ENCODE results near the gene CBLC. TPM values are rescaled to one million over a fixed set of nuclear protein-coding genes. Genes with fewer than 3 reads are reported as not detected.

The CBLC gene
- total RNA-seq, 2 donors from 2014 or later: 18.5 to 23.6 TPM

DNA sequence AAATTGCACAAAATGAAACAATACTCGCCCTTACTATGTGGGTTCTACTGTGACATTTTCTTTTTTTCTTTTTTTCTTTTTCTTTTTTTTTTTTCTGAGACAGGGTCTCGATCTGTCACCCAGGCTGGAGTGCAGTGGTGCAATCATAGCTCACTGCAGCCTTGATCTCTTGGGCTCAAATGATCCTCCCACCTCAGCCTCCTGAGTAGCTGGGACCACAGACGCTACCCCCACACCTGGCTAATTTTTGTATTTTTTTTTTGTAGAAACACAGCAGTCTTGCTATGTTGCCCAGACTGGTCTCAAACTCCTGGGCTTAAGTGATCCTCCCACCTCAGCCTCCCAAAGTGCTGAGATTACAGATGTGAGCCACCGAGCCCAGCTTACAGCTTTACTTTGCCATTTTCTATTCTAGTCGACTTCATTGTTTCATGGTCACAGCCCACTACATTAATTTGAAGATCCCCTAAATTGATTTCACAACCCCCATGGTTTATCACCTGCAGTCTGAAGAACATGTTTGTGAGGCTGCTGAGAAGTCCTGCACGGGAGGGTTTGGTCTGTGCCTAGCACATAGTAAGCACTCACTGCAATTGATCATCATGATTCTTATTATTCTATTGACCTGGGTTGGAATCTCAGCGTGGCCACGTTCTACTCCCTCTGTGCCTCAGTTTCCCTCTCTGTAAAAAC is 25.4 kb upstream of the CBLC start:
- no peak for DNase-seq
- Histone ChIP-seq H3K4me1 (peaks cover 86% of the 10 kb centered on the region), H3K9me3 (no peaks in the 10 kb centered on the region), H3K4me3 (no peak overlapping the region), H3K27me3 (no peaks in the 10 kb centered on the region), H3K36me3 (replicated peaks in 1 of 2; ENCODE audit: insufficient read depth in 1 of 2, low read depth in 2 of 2) (peaks cover 0 to 2% of the 10 kb centered on the region in 2 donors), H3K27ac (peak overlapping the region; percentile 87 to 98 (median 94))
- TF ChIP-seq, protein P1, sequence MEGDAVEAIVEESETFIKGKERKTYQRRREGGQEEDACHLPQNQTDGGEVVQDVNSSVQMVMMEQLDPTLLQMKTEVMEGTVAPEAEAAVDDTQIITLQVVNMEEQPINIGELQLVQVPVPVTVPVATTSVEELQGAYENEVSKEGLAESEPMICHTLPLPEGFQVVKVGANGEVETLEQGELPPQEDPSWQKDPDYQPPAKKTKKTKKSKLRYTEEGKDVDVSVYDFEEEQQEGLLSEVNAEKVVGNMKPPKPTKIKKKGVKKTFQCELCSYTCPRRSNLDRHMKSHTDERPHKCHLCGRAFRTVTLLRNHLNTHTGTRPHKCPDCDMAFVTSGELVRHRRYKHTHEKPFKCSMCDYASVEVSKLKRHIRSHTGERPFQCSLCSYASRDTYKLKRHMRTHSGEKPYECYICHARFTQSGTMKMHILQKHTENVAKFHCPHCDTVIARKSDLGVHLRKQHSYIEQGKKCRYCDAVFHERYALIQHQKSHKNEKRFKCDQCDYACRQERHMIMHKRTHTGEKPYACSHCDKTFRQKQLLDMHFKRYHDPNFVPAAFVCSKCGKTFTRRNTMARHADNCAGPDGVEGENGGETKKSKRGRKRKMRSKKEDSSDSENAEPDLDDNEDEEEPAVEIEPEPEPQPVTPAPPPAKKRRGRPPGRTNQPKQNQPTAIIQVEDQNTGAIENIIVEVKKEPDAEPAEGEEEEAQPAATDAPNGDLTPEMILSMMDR (IDR thresholded peaks at IDR 0.05): no peak
- no peak for TF ChIP-seq POLR2A (IDR thresholded peaks at IDR 0.05)
- ATAC-seq: no peak
- intact Hi-C loops (cut with DNase I): no loop called here
- WGBS, 2 donors: 52 to 58% methylated on average over 8 of the region's 8 CpGs

DNA sequence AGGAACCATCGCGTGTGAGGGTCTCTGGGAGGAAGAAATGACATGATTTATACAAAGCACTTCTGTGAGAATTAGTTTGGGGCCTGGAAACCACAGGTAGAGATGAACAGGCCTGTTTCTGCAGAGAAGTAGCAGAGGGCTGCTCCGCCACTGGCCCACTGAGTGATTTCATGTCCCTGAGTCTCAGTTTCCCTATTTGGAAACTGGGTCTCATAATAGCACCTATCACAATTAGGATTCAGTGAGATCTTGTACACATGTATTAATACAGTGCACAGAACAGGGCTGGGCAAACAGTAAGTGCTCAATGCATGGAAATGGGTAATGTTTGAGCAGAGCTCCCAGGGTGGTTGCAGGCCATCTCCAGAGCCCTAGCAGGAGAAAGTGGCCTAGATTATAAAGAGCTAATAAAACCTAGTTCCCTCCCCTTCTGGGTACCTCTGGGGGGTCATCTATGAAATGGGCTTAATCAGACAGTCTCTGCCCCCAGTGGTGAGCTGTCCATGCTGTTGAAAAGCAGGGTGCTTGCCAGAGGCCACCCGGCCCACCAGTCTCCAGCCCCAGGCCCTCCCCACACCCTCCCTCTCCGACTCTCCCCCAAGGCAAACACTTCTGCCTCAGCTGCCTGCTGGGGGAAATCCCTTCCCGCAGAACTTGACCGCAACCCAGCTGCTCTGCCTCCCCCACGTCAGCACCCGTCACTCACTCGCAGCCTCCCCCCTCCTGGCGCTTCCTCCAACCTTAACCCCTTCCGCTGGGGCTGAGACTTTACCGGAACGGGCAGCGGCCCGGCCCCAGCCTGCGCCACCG is 24.7 kb upstream of the CBLC start:
- Histone ChIP-seq H3K4me1 (peaks cover 79% of the 10 kb centered on the region), H3K27me3 (no peaks in the 10 kb centered on the region), H3K9me3 (no peaks in the 10 kb centered on the region), H3K4me3 (no peak overlapping the region), H3K27ac (peak overlapping the region; percentile 87 to 98 (median 94)), H3K36me3 (replicated peaks in 1 of 2; ENCODE audit: insufficient read depth in 1 of 2, low read depth in 2 of 2) (peaks cover 0 to 2% of the 10 kb centered on the region in 2 donors)
- TF ChIP-seq, protein P1 (IDR thresholded peaks at IDR 0.05): peak in 3 of 7 experiments; percentile 21 to 29 (median 24)
- peak in 2 of 3 donors; percentile 13 to 65 for TF ChIP-seq POLR2A (IDR thresholded peaks at IDR 0.05)
- WGBS, 2 donors: 10 to 29% methylated on average over 6 to 18 of the region's 18 CpGs
- ATAC-seq (peak; percentile 72), DNase-seq (peak; percentile 90 to 97 (median 93))
- intact Hi-C loops (cut with DNase I): no loop called here

DNA sequence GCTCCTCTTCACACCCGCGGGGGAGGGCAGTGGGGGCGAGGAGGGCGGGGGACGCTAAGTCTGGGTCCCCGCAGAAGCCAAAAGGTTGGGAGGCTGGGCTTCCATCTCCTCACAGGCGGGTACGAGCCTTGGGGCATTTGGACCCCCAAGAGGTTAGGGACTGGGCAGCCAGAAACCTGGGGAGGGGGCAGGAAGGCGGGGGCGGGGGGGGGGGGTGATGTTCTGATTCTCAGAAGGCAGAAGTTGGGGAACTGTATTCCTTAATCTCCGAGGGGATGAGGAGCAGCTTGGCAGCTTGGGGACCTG is 24.1 kb upstream of the CBLC start:
- TF ChIP-seq, protein P1 (IDR thresholded peaks at IDR 0.05): no peak
- TF ChIP-seq POLR2A (IDR thresholded peaks at IDR 0.05): no peak
- no peak overlapping the region for H3K4me3 ChIP-seq
- H3K9me3 ChIP-seq: no peaks in the 10 kb centered on the region
- peak overlapping the region; percentile 87 to 98 (median 94) for H3K27ac ChIP-seq
- intact Hi-C loops (cut with DNase I): no loop called here
- no peak for DNase-seq
- H3K4me1 ChIP-seq: peaks cover 77% of the 10 kb centered on the region
- WGBS, 2 donors: 0 to 4% methylated on average over 2 to 8 of the region's 11 CpGs
- ATAC-seq: no peak
- peaks cover 0 to 4% of the 10 kb centered on the region in 2 donors for H3K36me3 ChIP-seq (replicated peaks in 1 of 2; ENCODE audit: insufficient read depth in 1 of 2, low read depth in 2 of 2)
- no peaks in the 10 kb centered on the region for H3K27me3 ChIP-seq

DNA sequence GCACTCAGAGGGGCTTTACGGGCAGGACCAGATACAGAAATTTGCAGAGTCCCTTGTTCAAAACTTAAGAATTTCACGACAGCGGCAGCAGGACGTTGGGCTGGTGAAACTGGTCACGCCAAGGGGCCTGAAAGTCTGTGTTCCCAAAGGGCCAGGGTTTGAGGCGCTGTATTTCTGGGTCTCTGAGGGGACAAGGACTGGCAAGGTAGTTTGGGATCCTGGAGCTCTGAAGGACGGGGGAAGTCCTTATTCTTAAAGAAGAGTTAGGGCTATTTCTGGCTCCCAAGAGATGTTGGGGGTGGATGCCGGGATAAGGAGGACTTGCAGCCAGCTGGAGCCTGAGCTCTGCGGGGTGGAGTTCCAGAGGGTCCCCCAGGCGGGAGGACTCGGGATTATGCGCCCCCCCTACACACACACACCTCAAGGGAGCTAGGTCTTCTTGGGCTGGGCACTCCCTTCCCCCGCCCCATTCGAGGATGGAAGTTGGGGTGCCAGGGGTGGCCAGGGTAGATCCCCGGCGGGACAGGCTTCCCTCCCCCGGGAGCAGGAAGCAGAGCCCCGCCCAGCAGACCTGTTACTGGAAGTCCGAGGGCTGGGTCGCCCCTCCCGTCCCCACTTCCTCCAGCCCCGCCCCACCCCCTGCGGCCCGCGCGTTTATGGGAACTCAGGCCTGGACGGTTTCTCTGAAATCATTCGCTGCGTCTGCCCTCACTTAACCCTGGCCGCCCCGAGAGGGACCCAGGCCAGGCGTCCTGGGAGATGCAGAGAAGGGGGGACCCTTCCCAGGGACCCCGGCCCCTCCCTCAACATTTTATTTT is 23.5 kb upstream of the CBLC start:
- H3K36me3 ChIP-seq (replicated peaks in 1 of 2; ENCODE audit: insufficient read depth in 1 of 2, low read depth in 2 of 2): peaks cover 0 to 5% of the 10 kb centered on the region in 2 donors

More for the DNA sequence above, 23.5 kb upstream of the CBLC start:
- no peaks in the 10 kb centered on the region for H3K27me3 ChIP-seq
- H3K4me3 ChIP-seq: no peak overlapping the region
- WGBS, 2 donors: 1 to 2% methylated on average over 15 to 33 of the region's 33 CpGs
- no peaks in the 10 kb centered on the region for H3K9me3 ChIP-seq
- intact Hi-C loops (cut with DNase I): no loop called here
- DNase-seq: peak; percentile 92 to 97 (median 94)
- H3K27ac ChIP-seq: peak overlapping the region; percentile 87 to 98 (median 94)
- peak; percentile 40 to 77 (median 55) for TF ChIP-seq POLR2A (IDR thresholded peaks at IDR 0.05)
- TF ChIP-seq, protein P1 (IDR thresholded peaks at IDR 0.05): no peak
- ATAC-seq: peak; percentile 79
- H3K4me1 ChIP-seq: peaks cover 77% of the 10 kb centered on the region
